Measurements from ENCODE around the gene PARD6B. TPM values are rescaled to one million over a fixed set of nuclear protein-coding genes. Genes with fewer than 3 reads are reported as not detected.

PARD6B gene
- total RNA-seq, 5 donors from 2014 or later (not counting 1 experiment from before 2014, with no cell fraction given) = 5.9 to 12.4 (median 9.4) TPM

DNA sequence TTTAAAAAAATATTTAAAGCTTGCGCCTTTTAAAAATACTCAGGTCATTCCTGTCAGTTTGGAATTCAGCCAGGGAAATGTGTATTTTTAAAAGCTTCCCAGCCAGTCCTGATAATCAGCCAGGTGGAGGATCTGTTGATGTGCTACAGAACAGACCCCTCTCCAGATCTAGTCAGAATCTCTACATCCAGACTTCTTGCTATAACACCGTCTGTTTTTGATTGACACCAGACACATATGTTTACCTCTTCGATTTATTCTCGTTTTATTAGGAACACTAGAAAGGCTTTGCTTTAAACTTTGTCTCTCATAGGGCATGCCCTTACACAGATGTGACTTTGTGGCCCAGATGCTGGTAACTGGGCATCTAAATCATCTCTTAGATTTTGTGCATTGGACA is 11.7 kb downstream of the PARD6B start:
- Mint-ChIP-seq H3K36me3 (peaks cover 17% of the 10 kb centered on the region), H3K27me3 (no peaks in the 10 kb centered on the region), H3K4me1 (peaks cover 21 to 32% (median 29%) of the 10 kb centered on the region in 3 donors), H3K27ac (no peak overlapping the region), H3K9me3 (no peaks in the 10 kb centered on the region), H3K4me3 (no peak overlapping the region)
- ChIA-PET POLR2A (no interaction called here), CTCF (no interaction called here)
- Histone ChIP-seq H3K4me3 (ENCODE audit: control insufficient read depth in 1 of 2, extremely low read depth in 1 of 2, low read length in 1 of 2) (no peak overlapping the region), H3K27ac (ENCODE audit: low read length) (no peak overlapping the region), H3K4me1 (ENCODE audit: control insufficient read depth in 1 of 2, extremely low read depth in 1 of 2, insufficient read depth in 2 of 2, low read length in 2 of 2) (peaks cover 0 to 2% of the 10 kb centered on the region in 2 experiments), H3K36me3 (ENCODE audit: control insufficient read depth in 2 of 2, extremely low read depth in 1 of 2, insufficient read depth in 1 of 2, low read length in 1 of 2) (peaks cover 4 to 7% of the 10 kb centered on the region in 2 donors), H3K27me3 (replicated peaks in 1 of 2; ENCODE audit: control insufficient read depth in 2 of 2, extremely low read depth in 1 of 2, insufficient read depth in 2 of 2, low read length in 1 of 2) (no peaks in the 10 kb centered on the region), H3K9me3 (no peaks in the 10 kb centered on the region)
- ATAC-seq (replicated peaks in 1 of 4) = no peak
- no peak for DNase-seq
- 96% methylated on average over 3 of the region's 4 CpGs for WGBS (ENCODE audit: insufficient coverage)

DNA sequence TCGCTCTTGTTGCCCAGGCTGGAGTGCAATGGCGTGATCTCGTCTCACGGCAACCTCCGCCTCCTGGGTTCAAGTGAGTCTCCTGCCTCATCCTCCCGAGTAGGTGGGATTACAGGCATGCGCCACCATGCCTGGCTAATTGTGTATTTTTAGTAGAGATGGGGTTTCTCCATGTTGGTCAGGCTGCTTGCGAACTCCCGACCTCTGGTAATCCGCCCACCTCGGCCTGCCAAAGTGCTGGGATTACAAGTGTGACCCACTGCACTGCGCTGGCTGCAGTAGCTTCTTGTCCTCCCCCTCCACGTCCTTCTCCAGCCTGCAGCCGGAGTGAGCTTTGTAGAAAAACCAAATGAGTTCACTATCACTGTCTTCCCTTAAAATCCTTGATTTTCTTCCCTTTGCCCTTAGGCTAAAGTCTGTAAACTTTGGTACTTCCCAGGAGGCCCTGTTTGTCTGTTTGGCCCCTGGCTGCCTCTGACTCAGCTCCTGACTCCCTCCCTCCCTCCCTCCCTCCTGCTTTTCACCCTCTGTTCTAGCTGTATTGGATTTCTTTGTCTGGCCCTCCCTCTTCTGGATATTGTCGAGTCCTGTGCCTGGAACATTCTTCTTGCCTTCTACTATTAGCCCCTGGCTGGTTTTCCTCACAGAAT is 12.9 kb downstream of the PARD6B start:
- H3K4me1 ChIP-seq (ENCODE audit: control insufficient read depth in 1 of 2, extremely low read depth in 1 of 2, insufficient read depth in 2 of 2, low read length in 2 of 2) = peaks cover 0 to 2% of the 10 kb centered on the region in 2 experiments
- POLR2A ChIA-PET = interaction anchor here in 1 of 2 donors (0.6 kb wide), 1 partner anchor 1791 kb away, joined by 3 read pairs; no protein-coding TSS in a partner anchor
- CTCF ChIA-PET = interaction anchor here in 1 of 2 donors (0.5 kb wide), 1 partner anchor 626 kb away, joined by 3 read pairs; no protein-coding TSS in a partner anchor
- Mint-ChIP-seq H3K27me3 (no peaks in the 10 kb centered on the region), H3K36me3 (peaks cover 18% of the 10 kb centered on the region), H3K27ac (no peak overlapping the region), H3K4me3 (no peak overlapping the region), H3K4me1 (peaks cover 22 to 30% (median 29%) of the 10 kb centered on the region in 3 donors), H3K9me3 (no peaks in the 10 kb centered on the region)
- no peak overlapping the region for H3K27ac ChIP-seq (ENCODE audit: low read length)
- no peaks in the 10 kb centered on the region for H3K27me3 ChIP-seq (replicated peaks in 1 of 2; ENCODE audit: control insufficient read depth in 2 of 2, extremely low read depth in 1 of 2, insufficient read depth in 2 of 2, low read length in 1 of 2)
- peaks cover under 1 to 6% of the 10 kb centered on the region in 2 donors for H3K36me3 ChIP-seq (ENCODE audit: control insufficient read depth in 2 of 2, extremely low read depth in 1 of 2, insufficient read depth in 1 of 2, low read length in 1 of 2)
- DNase-seq (no peak), ATAC-seq (replicated peaks in 1 of 4) (no peak)
- H3K9me3 ChIP-seq = no peaks in the 10 kb centered on the region
- WGBS (ENCODE audit: insufficient coverage) = 93% methylated on average over 12 of the region's 15 CpGs
- no peak overlapping the region for H3K4me3 ChIP-seq (ENCODE audit: control insufficient read depth in 1 of 2, extremely low read depth in 1 of 2, low read length in 1 of 2)

DNA sequence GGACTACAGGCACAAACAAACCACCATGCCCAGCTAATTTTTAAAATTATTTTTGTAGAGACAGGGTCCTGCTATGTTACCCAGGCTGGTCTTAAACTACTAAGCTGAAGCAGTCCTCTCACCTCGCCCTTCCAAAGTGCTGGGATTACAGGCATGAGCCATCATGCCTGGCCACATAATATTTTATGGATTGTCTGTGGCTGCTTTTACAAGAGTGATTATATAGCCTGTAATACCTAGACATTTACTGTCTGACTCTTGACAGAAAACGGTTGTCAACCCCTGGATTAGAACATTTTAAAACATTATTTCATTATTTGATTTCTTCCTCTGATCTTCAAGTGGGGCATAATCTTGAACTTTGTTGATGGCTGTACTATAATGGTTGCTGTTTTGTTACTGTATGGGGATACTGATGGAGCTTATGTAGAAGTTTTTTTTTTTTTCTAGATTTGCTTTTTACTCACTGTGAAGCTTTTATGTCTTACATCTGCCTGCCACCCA is 14.3 kb downstream of the PARD6B start:
- ChIA-PET POLR2A (no interaction called here), CTCF (interaction anchor here (0.6 to 1.0 kb wide), 2 partner anchors 45 to 110 kb away, joined by 3 to 6 read pairs; no protein-coding TSS in a partner anchor)
- Histone ChIP-seq H3K36me3 (ENCODE audit: control insufficient read depth in 2 of 2, extremely low read depth in 1 of 2, insufficient read depth in 1 of 2, low read length in 1 of 2) (peaks cover 3 to 9% of the 10 kb centered on the region in 2 donors), H3K27ac (ENCODE audit: low read length) (no peak overlapping the region), H3K4me1 (ENCODE audit: control insufficient read depth in 1 of 2, extremely low read depth in 1 of 2, insufficient read depth in 2 of 2, low read length in 2 of 2) (peaks cover 0 to 2% of the 10 kb centered on the region in 2 experiments), H3K9me3 (no peaks in the 10 kb centered on the region), H3K4me3 (ENCODE audit: control insufficient read depth in 1 of 2, extremely low read depth in 1 of 2, low read length in 1 of 2) (no peak overlapping the region), H3K27me3 (replicated peaks in 1 of 2; ENCODE audit: control insufficient read depth in 2 of 2, extremely low read depth in 1 of 2, insufficient read depth in 2 of 2, low read length in 1 of 2) (no peaks in the 10 kb centered on the region)
- peaks cover 23% of the 10 kb centered on the region for H3K36me3 Mint-ChIP-seq
- no peak for DNase-seq
- no peak overlapping the region for H3K4me3 Mint-ChIP-seq
- no peaks in the 10 kb centered on the region for H3K27me3 Mint-ChIP-seq
- no peak for ATAC-seq (replicated peaks in 1 of 4)
- no peaks in the 10 kb centered on the region for H3K9me3 Mint-ChIP-seq
- peaks cover 18 to 25% (median 19%) of the 10 kb centered on the region in 3 donors for H3K4me1 Mint-ChIP-seq
- peak overlapping the region in 1 of 2 donors; percentile 23 for H3K27ac Mint-ChIP-seq
- no CpG with 5 or more reads among the region's 2 CpGs for WGBS (ENCODE audit: insufficient coverage)

DNA sequence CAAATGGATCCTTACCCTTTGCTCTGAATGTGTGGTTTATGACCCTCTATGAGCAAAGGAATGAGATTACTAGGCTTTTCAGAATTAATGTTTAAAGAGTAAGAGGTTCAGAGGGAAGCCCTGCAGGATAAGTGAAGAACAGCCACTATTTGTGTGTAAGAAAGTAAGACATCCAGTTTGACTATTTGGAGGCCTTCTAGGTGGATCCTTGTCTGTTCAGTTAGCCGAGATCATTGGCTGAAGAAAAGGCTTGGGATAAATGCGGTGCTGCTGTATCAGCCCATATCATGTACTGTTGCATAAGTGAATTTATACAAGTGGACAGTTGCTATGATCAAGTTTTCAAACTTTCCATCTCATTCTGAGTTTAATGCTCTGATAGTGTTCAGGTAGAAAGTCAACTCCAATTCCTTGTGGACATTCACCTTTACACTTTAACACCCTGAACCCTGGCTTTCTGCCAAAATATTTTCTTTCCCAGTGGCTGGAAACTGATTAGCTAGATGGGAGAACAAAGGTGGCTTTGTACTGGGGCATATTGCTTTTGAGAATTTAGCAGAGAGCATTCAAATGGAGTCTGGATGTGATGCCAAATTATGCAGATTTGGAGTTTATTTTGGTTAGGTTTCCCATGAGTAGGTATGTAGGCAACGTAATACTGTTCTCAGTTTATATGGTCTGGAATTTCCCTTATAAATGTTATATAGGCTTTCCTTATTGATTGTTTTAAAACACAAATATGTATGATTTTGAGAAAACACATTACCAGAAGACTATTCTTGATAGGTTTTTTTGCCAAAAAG is 15.0 kb downstream of the PARD6B start:
- H3K4me1 Mint-ChIP-seq = peaks cover 12 to 21% (median 14%) of the 10 kb centered on the region in 3 donors
- no peaks in the 10 kb centered on the region for H3K9me3 ChIP-seq
- WGBS (ENCODE audit: insufficient coverage) = no CpG with 5 or more reads among the region's 3 CpGs
- H3K9me3 Mint-ChIP-seq = no peaks in the 10 kb centered on the region
- H3K27ac Mint-ChIP-seq = peak overlapping the region in 1 of 2 donors; percentile 23
- peaks cover 3 to 10% of the 10 kb centered on the region in 2 donors for H3K36me3 ChIP-seq (ENCODE audit: control insufficient read depth in 2 of 2, extremely low read depth in 1 of 2, insufficient read depth in 1 of 2, low read length in 1 of 2)
- peaks cover 19% of the 10 kb centered on the region for H3K36me3 Mint-ChIP-seq
- no peaks in the 10 kb centered on the region for H3K27me3 Mint-ChIP-seq
- no peak overlapping the region for H3K4me3 ChIP-seq (ENCODE audit: control insufficient read depth in 1 of 2, extremely low read depth in 1 of 2, low read length in 1 of 2)
- ChIA-PET POLR2A (no interaction called here), CTCF (interaction anchor here (0.6 to 1.0 kb wide), 3 partner anchors 44 to 183 kb away, joined by 3 to 6 read pairs (median 6); no protein-coding TSS in a partner anchor)
- H3K27ac ChIP-seq (ENCODE audit: low read length) = no peak overlapping the region
- no peaks in the 10 kb centered on the region for H3K27me3 ChIP-seq (replicated peaks in 1 of 2; ENCODE audit: control insufficient read depth in 2 of 2, extremely low read depth in 1 of 2, insufficient read depth in 2 of 2, low read length in 1 of 2)
- H3K4me3 Mint-ChIP-seq = no peak overlapping the region
- peaks cover 0 to 2% of the 10 kb centered on the region in 2 experiments for H3K4me1 ChIP-seq (ENCODE audit: control insufficient read depth in 1 of 2, extremely low read depth in 1 of 2, insufficient read depth in 2 of 2, low read length in 2 of 2)
- DNase-seq = no peak
- ATAC-seq (replicated peaks in 1 of 4) = no peak

DNA sequence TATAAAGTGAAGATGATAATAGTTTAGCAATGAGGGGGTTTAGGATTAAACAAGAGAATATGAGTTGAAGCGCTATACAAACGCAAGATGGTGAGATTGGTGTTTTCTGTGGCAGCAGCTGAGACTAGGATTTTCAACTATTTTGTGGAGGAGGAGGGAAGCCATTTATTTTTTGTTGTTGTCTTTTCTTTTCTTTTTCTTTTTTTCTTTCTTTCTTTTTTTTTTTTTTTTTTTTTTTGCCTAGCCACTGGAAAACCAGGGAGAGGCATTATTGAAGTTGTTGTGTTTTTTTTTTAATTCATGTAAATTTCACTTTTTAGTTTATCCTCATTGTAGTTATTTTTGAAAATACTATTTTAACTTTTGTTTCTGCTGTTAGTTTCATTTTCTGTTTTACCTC is 15.9 kb downstream of the PARD6B start:
- Histone ChIP-seq H3K4me3 (ENCODE audit: control insufficient read depth in 1 of 2, extremely low read depth in 1 of 2, low read length in 1 of 2) (no peak overlapping the region), H3K27me3 (replicated peaks in 1 of 2; ENCODE audit: control insufficient read depth in 2 of 2, extremely low read depth in 1 of 2, insufficient read depth in 2 of 2, low read length in 1 of 2) (no peaks in the 10 kb centered on the region), H3K36me3 (ENCODE audit: control insufficient read depth in 2 of 2, extremely low read depth in 1 of 2, insufficient read depth in 1 of 2, low read length in 1 of 2) (peaks cover 3 to 10% of the 10 kb centered on the region in 2 donors), H3K9me3 (no peaks in the 10 kb centered on the region), H3K27ac (ENCODE audit: low read length) (no peak overlapping the region), H3K4me1 (ENCODE audit: control insufficient read depth in 1 of 2, extremely low read depth in 1 of 2, insufficient read depth in 2 of 2, low read length in 2 of 2) (peaks cover 0 to 2% of the 10 kb centered on the region in 2 experiments)
- peaks cover 11 to 20% (median 14%) of the 10 kb centered on the region in 3 donors for H3K4me1 Mint-ChIP-seq
- DNase-seq (no peak), ATAC-seq (replicated peaks in 1 of 4) (no peak)
- no peaks in the 10 kb centered on the region for H3K9me3 Mint-ChIP-seq
- ChIA-PET CTCF (interaction anchor here in 1 of 2 donors (0.7 to 0.9 kb wide), 2 partner anchors 182 to 833 kb away, joined by 3 to 6 read pairs; no protein-coding TSS in a partner anchor), POLR2A (no interaction called here)
- no CpG with 5 or more reads among the region's 2 CpGs for WGBS (ENCODE audit: insufficient coverage)
- H3K27me3 Mint-ChIP-seq = no peaks in the 10 kb centered on the region
- H3K27ac Mint-ChIP-seq = peak overlapping the region; percentile 42 to 85
- H3K36me3 Mint-ChIP-seq = peaks cover 21% of the 10 kb centered on the region
- peak overlapping the region in 1 of 3 donors; percentile 61 for H3K4me3 Mint-ChIP-seq

DNA sequence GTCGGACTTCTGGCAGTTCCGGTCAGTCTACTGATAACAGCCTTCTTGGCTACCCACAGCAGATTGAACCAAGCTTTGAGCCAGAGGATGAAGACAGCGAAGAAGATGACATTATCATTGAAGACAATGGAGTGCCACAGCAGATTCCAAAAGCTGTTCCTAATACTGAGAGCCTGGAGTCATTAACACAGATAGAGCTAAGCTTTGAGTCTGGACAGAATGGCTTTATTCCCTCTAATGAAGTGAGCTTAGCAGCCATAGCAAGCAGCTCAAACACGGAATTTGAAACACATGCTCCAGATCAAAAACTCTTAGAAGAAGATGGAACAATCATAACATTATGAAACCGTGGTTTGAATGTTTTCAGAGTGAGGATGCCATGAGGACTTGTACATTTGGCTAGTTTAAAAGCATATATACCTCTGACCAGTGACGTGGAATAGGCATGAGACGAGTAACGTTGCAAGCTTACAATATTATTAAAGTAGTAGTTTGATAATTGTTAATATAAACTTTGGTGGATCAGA is 18.8 kb downstream of the PARD6B start:
- Histone ChIP-seq H3K4me1 (ENCODE audit: control insufficient read depth in 1 of 2, extremely low read depth in 1 of 2, insufficient read depth in 2 of 2, low read length in 2 of 2) (peaks cover 0 to 2% of the 10 kb centered on the region in 2 experiments), H3K9me3 (no peaks in the 10 kb centered on the region), H3K27me3 (replicated peaks in 1 of 2; ENCODE audit: control insufficient read depth in 2 of 2, extremely low read depth in 1 of 2, insufficient read depth in 2 of 2, low read length in 1 of 2) (no peaks in the 10 kb centered on the region), H3K27ac (ENCODE audit: low read length) (no peak overlapping the region), H3K36me3 (ENCODE audit: control insufficient read depth in 2 of 2, extremely low read depth in 1 of 2, insufficient read depth in 1 of 2, low read length in 1 of 2) (peaks cover 3 to 10% of the 10 kb centered on the region in 2 donors), H3K4me3 (ENCODE audit: control insufficient read depth in 1 of 2, extremely low read depth in 1 of 2, low read length in 1 of 2) (no peak overlapping the region)
- peaks cover 11 to 18% (median 14%) of the 10 kb centered on the region in 3 donors for H3K4me1 Mint-ChIP-seq
- H3K27me3 Mint-ChIP-seq = no peaks in the 10 kb centered on the region
- ChIA-PET POLR2A (interaction anchor here in 1 of 2 donors (0.6 kb wide), 2 partner anchors 29 to 1144 kb away, joined by 5 to 6 read pairs; no protein-coding TSS in a partner anchor), CTCF (interaction anchor here (0.5 to 2.0 kb wide), 9 partner anchors 14 to 180 kb away, joined by 3 to 8 read pairs (median 4); partner anchors contain the start of genes ADNP (in 1 of the 2) and PARD6B (in 1 of the 2))
- H3K4me3 Mint-ChIP-seq = no peak overlapping the region
- no peak overlapping the region for H3K27ac Mint-ChIP-seq
- no peak for DNase-seq
- WGBS (ENCODE audit: insufficient coverage) = 100% methylated on average over 4 of the region's 8 CpGs
- ATAC-seq (replicated peaks in 1 of 4) = no peak
- no peaks in the 10 kb centered on the region for H3K9me3 Mint-ChIP-seq
- H3K36me3 Mint-ChIP-seq = peaks cover 12% of the 10 kb centered on the region

Data from T-cell (primary cell).